PFSK-1 (cell line): ENCODE measurements around the gene DBX1.

Experiments used
- FOXP2 ChIP-seq: optimal IDR thresholded peaks from 2 replicates; pipeline ENCODE3; 2011; ENCODE audit warnings: borderline replicate concordance, control low read depth, inconsistent platforms; ENCODE audit not compliant: insufficient read depth; ENCODE audit errors: extremely low read length, extremely low read depth
- POLR2AphosphoS5 ChIP-seq: IDR thresholded peaks from 2 replicates; pipeline ENCODE4 v1.6.1; 2012; ENCODE audit warnings: low read depth, mild to moderate bottlenecking, control low read depth, low read length, moderate library complexity
- SIN3A ChIP-seq: IDR thresholded peaks from 2 replicates; pipeline ENCODE4 v1.6.1; 2012; ENCODE audit warnings: mild to moderate bottlenecking, low read length, moderate library complexity, borderline replicate concordance; ENCODE audit not compliant: insufficient read depth
- TAF1 ChIP-seq: IDR thresholded peaks from 2 replicates; pipeline ENCODE4 v1.6.1; 2012; ENCODE audit warnings: low read length, control low read depth, borderline replicate concordance; ENCODE audit not compliant: insufficient read depth
- TF ChIP-seq, protein P1 (sequence below), 2 experiments: IDR thresholded peaks; 2 replicates each; pipeline versions ENCODE4 v1.6.1 to v1.8.0; 2011 to 2012; ENCODE audit warnings: low read depth in 2 of 2, low read length in 2 of 2, control low read depth in 1 of 2, inconsistent platforms in 1 of 2, mild to moderate bottlenecking in 1 of 2, moderate library complexity in 1 of 2; ENCODE audit not compliant: insufficient read depth in 1 of 2

DNA sequence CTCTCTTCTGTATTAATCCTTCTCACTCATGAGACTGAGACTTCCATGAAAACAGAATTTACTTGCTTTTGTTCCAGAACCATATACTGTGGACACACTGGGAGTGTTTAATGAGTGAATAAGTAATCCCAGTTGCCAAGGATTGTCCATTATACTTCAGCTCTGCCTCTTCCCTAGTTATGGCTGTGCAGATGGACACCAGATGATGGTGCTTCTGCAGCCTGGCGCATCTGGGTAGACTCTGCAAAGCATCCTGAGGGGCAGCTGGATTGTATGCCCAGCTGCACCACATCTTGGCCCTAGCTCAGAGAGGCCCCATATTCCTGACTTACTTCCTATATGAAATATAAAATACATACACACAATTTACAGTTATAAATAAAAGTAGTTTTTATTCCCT lies 43.5 kb downstream of the DBX1 start:
- TF ChIP-seq TAF1 (no peak), POLR2AphosphoS5 (no peak), FOXP2 (no peak), SIN3A (no peak)
- TF ChIP-seq, protein P1, sequence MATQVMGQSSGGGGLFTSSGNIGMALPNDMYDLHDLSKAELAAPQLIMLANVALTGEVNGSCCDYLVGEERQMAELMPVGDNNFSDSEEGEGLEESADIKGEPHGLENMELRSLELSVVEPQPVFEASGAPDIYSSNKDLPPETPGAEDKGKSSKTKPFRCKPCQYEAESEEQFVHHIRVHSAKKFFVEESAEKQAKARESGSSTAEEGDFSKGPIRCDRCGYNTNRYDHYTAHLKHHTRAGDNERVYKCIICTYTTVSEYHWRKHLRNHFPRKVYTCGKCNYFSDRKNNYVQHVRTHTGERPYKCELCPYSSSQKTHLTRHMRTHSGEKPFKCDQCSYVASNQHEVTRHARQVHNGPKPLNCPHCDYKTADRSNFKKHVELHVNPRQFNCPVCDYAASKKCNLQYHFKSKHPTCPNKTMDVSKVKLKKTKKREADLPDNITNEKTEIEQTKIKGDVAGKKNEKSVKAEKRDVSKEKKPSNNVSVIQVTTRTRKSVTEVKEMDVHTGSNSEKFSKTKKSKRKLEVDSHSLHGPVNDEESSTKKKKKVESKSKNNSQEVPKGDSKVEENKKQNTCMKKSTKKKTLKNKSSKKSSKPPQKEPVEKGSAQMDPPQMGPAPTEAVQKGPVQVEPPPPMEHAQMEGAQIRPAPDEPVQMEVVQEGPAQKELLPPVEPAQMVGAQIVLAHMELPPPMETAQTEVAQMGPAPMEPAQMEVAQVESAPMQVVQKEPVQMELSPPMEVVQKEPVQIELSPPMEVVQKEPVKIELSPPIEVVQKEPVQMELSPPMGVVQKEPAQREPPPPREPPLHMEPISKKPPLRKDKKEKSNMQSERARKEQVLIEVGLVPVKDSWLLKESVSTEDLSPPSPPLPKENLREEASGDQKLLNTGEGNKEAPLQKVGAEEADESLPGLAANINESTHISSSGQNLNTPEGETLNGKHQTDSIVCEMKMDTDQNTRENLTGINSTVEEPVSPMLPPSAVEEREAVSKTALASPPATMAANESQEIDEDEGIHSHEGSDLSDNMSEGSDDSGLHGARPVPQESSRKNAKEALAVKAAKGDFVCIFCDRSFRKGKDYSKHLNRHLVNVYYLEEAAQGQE (IDR thresholded peaks at IDR 0.05; ENCODE audit: insufficient read depth in 1 of 2, low read depth in 2 of 2, low read length in 2 of 2) = no peak
